AG04449 (cell line): ENCODE results near the gene TOPBP1.
A peak's percentile ranks its signal among the peaks of the same experiment; 100 is the strongest.

Experiments
- CTCF ChIA-PET: fragments of 350-600 bp; formaldehyde crosslinking; extraction: SDS; loops from one replicate; lab custom pipeline; 2021; ENCODE audit warnings: antibody characterized with exemption; lab: Yijun Ruan, JAX
- POLR2A ChIA-PET: fragments of 400-600, 350-600 bp; formaldehyde crosslinking; extraction: SDS; loops from one replicate; lab custom pipeline; 2020; ENCODE audit warnings: antibody characterized with exemption, inconsistent platforms; lab: Yijun Ruan, JAX
- DNase-seq: peaks from one replicate; pipeline ENCODE4 v3.0.0-alpha.2; 2010; ENCODE audit warnings: low read depth, low spot score
- H3K4me3 ChIP-seq: 2 replicates; pipeline ENCODE4 v1.5.1; 2011; ENCODE audit warnings: low read depth, mild to moderate bottlenecking, control low read depth, low read length
- TF ChIP-seq, protein P1 (sequence below): IDR thresholded peaks from one replicate; pipeline ENCODE4 v1.5.1; 2011; ENCODE audit warnings: mild to moderate bottlenecking, moderate library complexity, low read length, control low read depth, inconsistent platforms; ENCODE audit not compliant: insufficient read depth; ENCODE audit errors: missing control alignments

TOPBP1 gene

DNA sequence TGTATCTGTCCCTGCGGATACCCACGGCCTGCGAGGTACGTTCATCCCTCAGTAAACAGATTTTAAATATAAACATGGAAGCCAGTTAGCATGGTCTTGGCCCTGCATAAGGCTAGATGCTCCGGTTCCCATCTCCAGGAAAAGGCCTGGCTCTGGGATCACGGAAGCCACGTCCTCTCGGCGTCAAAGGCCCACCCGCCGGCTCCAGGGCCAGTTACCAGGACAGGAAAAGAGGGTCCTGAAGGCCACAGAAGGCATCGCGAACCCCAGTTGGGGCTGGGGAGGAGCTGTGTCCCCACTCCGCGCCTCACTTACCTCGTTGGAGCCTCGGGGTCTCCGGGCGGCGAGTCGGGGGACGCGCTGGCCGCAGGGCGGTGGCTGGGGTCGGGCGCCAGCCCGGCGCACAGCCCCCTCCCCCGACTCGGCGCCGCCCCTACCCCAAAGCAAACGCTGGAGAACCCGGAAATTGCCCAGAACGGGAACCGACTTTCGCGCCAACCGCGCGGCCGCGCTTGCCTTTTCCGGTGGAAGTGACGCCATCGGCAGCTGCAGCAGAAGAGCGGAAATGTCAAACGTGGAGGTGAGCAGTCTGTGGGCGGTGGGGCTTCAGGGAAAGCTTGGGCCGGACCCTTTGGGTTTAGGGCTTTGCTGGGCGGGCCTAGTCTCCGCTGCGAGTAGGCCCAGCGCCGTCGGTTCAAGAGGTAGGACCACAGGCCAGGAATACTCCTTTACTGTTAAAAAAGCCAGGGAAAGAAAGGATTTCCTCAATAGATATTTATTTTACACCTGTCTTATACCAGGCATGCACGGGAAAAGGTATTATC, at the start of gene TOPBP1:
TOPBP1 (minus strand) TSS at position 488 of the 824 bp plus-strand sequence. CDS start 814 bp downstream, outside the sequence.
- H3K4me3 ChIP-seq: peak within 1 kb of the TSS; percentile 91
- no peak for DNase-seq
- TF ChIP-seq, protein P1, sequence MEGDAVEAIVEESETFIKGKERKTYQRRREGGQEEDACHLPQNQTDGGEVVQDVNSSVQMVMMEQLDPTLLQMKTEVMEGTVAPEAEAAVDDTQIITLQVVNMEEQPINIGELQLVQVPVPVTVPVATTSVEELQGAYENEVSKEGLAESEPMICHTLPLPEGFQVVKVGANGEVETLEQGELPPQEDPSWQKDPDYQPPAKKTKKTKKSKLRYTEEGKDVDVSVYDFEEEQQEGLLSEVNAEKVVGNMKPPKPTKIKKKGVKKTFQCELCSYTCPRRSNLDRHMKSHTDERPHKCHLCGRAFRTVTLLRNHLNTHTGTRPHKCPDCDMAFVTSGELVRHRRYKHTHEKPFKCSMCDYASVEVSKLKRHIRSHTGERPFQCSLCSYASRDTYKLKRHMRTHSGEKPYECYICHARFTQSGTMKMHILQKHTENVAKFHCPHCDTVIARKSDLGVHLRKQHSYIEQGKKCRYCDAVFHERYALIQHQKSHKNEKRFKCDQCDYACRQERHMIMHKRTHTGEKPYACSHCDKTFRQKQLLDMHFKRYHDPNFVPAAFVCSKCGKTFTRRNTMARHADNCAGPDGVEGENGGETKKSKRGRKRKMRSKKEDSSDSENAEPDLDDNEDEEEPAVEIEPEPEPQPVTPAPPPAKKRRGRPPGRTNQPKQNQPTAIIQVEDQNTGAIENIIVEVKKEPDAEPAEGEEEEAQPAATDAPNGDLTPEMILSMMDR: no peak
- CTCF ChIA-PET: interaction anchor here (1.3 kb wide), 1 partner anchor 12 kb away, joined by 3 read pairs; no protein-coding TSS in a partner anchor
- POLR2A ChIA-PET: no interaction called here

DNA sequence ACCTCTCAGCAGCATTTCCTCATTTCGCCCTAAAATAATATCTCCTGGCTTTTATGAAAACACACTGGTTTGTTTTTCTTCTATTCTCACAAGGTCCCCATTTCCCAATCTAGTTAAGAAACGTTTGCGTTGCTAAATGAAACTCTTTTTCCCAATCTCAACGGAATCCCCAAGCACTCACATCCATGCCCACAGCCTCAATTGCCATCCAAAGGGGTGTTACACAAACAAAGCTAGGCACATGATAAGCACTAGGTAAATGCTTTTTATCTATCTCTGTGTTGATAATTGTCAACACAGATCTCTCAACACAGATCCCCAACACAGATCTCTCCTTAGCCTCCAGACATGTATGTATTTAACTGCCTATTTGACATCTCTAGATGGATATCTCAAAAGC, 49.3 kb upstream of the TOPBP1 start:
- no peak for DNase-seq
- CTCF ChIA-PET: no interaction called here
- no peak overlapping the region for H3K4me3 ChIP-seq
- POLR2A ChIA-PET: no interaction called here
- TF ChIP-seq, protein P1: no peak

DNA sequence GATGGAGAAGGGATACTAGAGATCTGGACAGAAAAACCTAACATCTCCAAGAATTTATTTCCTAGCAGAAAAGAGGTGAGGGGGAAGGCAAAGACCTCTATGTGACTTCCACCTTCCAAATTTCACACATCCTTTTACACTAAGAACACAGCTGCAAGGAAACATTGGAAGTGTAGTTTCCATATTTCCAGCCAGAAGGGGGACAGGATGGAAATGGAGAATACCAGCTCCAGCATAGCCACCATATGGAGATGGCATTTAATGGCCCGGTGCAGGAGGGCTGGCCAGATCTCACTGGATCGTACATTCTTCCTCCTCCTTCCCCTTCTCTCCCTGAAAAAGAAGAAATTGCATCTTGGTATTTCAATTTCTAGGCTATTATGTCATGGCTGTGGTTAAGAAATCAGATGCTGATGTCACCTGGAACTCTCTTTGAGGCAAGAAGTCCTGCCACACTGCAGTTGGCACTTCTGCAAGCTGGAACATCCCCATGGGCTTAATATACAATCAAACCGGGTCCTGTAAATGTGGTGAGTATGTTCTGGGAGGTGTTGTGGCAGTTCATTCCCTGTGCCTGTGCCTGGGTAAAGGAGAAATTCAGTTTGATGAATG, 47.5 kb upstream of the TOPBP1 start:
- DNase-seq: no peak
- H3K4me3 ChIP-seq: no peak overlapping the region
- TF ChIP-seq, protein P1: no peak
- CTCF ChIA-PET: no interaction called here
- POLR2A ChIA-PET: no interaction called here

DNA sequence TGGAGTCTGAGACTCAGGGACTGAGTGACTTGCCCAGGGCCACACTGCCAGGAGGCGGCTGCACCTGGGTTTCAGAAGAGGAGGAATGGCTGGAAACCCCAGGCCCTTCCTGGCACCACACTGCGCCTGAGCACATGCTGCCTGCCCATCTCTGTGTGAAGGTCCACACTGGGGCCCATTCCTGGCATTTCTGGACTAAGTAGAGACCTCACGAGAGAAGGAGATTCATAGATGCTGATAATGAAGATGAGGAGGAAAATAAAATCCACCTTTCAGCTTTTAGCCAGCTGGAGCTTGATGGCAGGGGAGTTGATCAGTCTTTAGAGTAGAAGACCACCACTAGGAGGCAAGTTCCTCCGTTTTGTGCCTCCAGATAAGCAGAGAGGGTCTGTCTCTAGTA, 44.3 kb upstream of the TOPBP1 start:
- H3K4me3 ChIP-seq: no peak overlapping the region
- DNase-seq: no peak
- CTCF ChIA-PET: no interaction called here
- TF ChIP-seq, protein P1: no peak
- POLR2A ChIA-PET: no interaction called here

DNA sequence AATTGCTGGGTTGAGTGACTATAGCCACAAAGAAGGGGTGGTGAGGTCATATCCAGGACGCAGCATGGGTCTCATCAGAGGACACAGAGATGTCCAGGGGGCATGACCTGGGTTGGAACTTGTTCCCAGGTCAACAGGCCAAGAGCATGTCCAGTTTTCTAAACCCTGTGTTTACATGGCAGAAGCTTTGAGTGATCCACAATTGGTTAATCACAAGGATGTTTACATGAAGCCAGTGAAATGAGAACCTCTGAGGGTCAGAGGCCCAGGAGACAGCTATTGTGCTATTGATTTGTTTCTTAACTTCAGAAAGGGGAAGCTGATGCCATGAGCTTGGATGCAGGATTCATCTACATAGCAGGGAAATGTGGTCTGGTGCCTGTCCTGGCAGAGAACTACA, 42.2 kb upstream of the TOPBP1 start:
- ChIA-PET CTCF (no interaction called here), POLR2A (no interaction called here)
- H3K4me3 ChIP-seq: no peak overlapping the region
- TF ChIP-seq, protein P1: no peak
- DNase-seq: no peak
